WI38 (cell line): ENCODE results near the gene SAMD14.

Source experiments
- H3K4me3 ChIP-seq: 2 replicates; pipeline ENCODE4 v1.5.1; 2011; ENCODE audit warnings: low read depth, mild to moderate bottlenecking, control low read depth, low read length
- TF ChIP-seq, protein P1 (sequence below): IDR thresholded peaks from 2 replicates; pipeline ENCODE4 v1.5.1; 2012; ENCODE audit warnings: low read depth, mild to moderate bottlenecking, control low read depth, low read length

Gene SAMD14

DNA sequence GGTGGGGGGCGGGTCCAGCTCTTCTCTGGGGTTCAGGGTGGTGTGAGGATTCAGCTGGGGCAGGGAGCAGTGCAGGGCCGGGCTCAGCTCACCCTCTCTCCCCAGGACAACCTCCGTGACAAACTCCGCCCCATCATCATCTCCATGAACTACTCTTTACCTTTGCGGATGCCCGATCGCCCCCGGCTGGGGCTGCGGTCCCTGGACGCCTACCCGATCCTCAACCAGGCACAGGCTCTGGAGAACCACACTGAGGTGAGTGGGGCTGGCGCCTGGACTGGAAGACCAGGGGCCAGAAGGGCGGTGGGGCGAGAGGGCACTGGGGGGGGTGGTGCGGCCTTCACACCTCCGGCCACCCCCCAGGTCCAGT, 53.8 kb downstream of the SAMD14 start:
- no peak overlapping the region for H3K4me3 ChIP-seq
- TF ChIP-seq, protein P1, sequence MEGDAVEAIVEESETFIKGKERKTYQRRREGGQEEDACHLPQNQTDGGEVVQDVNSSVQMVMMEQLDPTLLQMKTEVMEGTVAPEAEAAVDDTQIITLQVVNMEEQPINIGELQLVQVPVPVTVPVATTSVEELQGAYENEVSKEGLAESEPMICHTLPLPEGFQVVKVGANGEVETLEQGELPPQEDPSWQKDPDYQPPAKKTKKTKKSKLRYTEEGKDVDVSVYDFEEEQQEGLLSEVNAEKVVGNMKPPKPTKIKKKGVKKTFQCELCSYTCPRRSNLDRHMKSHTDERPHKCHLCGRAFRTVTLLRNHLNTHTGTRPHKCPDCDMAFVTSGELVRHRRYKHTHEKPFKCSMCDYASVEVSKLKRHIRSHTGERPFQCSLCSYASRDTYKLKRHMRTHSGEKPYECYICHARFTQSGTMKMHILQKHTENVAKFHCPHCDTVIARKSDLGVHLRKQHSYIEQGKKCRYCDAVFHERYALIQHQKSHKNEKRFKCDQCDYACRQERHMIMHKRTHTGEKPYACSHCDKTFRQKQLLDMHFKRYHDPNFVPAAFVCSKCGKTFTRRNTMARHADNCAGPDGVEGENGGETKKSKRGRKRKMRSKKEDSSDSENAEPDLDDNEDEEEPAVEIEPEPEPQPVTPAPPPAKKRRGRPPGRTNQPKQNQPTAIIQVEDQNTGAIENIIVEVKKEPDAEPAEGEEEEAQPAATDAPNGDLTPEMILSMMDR, result no peak

DNA sequence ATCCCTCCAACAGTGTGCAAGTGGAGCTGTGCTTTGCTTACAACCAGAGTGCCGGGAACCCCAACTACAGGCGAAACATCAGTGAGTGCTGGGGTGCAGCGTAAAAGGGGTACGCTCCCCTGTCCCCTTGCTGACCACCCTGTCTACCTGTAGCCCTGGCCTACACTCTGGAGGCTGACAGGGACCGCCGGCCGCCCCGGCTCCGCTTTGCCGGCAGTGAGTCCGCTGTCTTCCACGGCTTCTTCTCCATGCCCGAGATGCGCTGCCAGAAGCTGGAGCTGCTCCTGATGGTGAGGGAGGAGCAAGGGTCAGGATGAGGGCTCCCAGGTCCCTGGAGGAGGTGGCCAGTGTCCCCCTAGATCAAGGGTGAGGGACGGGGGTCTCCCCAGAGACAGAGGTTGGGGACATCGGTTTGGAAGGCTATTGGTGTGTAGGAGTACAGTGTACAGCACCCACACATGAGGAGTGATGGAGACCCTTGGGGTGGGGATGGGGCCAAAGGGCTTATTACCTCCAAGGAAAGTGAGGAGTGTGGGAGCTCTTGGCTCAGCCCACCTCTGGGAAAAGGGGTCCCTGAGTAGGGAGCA, 54.4 kb downstream of the SAMD14 start:
- TF ChIP-seq, protein P1, result no peak
- H3K4me3 ChIP-seq, result no peak overlapping the region

DNA sequence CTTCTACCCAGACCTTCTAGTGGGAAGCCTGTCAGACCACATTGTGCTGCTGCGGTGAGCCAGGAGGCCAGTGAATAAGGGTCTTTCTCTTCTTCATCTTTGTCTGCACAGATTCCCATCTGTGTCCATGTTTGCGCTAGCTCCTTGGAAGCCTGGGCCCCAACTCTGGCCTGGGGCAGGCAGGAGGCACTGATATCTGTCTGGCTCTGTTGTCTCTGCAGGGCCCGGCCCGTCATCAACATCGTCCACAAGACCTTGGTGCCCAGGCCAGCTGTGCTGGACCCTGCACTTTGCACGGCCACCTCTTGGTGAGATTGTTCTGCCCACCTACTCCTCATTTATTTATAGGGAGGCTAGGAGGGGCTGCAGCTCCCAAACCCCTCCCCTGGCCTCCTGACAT, 55.7 kb downstream of the SAMD14 start:
- H3K4me3 ChIP-seq, result no peak overlapping the region
- TF ChIP-seq, protein P1, result no peak

DNA sequence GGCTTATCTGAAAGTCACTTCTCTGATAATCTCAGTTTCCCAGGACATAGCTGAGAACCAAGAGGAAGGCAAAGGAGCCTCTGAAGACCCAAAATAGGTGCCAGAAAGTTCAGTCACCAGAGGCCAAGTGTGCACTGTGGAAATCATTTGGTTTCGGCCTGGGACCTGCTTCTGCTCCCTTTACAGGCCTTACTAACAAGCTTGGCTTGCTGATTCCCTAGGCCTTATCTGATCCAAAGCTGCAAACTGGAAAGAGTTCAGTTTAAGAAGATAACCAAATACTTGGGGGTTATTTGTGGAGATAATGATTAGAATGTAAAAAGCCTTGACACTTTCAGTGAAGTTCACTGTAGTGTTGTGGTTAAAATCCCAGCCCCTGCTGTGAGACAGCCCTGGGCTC, 57.0 kb downstream of the SAMD14 start:
- H3K4me3 ChIP-seq, result no peak overlapping the region
- TF ChIP-seq, protein P1, result no peak

DNA sequence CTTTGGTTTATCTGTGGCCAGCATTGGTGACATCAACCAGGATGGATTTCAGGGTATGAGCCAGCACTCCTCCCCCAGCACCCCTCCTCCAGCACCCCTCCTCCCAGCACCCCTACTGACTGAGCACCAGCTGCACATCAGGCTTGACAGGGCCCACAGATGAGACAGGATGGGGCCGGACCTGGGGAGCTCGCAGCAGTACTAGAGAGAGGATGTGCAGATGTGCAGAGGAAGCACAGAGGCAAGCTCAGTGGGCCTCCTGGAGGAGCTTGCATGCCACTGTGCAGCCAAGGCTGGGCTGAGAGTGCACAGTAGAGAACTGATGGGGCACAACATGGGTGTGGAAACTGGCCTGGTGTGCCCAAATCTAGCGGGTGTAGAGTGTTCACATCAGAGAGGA, 57.8 kb downstream of the SAMD14 start:
- TF ChIP-seq, protein P1, result no peak

DNA sequence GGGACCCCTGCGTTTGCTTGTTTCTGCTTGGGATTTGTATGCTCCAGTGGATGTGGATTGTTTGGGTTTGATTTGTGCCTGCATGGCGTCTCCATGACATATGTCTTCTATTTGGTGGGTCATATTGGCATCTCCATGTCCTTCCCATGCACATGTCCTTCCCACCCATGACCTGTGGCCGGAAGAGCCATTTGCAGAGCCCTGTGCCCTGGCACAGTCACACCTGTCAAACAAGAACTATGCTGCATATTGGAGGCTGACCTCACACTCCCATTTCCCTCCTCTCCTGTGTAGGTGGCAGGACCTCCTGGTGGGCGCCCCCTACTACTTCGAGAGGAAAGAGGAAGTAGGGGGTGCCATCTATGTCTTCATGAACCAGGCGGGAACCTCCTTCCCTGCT, 58.3 kb downstream of the SAMD14 start:
- TF ChIP-seq, protein P1, result no peak
- no peak overlapping the region for H3K4me3 ChIP-seq

More for the DNA sequence above, 57.8 kb downstream of the SAMD14 start:
- no peak overlapping the region for H3K4me3 ChIP-seq

DNA sequence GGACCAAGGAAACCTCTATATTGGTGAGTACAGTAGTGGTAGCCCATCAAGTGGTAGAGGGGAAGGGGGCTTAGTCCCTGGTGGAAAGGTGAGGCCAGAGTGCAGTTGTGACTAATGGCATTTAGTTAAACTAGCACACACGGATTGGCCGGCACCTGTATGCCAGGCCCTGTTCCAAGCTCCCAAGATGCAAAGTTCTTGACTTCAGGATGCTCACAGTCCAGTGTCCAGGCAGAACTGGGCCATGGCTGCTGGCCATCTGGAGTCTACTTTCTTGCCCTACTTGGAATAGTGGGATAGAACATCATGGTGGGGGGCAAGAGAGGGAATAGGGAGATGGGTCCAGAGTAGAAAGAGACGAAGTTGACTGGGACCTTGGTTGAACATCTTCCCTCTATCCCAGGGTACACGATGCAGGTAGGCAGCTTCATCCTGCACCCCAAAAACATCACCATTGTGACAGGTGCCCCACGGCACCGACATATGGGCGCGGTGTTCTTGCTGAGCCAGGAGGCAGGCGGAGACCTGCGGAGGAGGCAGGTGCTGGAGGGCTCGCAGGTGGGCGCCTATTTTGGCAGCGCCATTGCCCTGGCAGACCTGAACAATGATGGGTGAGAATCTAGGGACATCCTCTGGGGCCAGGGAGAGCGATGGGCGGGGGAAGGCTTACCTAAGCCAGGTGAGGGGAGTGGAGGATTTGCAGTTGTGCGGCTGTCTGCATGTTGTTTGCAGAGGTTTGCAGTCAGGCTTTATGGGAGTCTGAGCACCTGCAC, 58.9 kb downstream of the SAMD14 start:
- H3K4me3 ChIP-seq, result no peak overlapping the region
- TF ChIP-seq, protein P1, result no peak
